HEK293 (cell line): ENCODE data around the gene FBXO34.

Experiments
- CTCF ChIA-PET: fragments of 350-600 bp; formaldehyde crosslinking; extraction: SDS; loops from one replicate; lab custom pipeline; 2021; ENCODE audit warnings: antibody characterized with exemption; lab: Yijun Ruan, JAX
- POLR2A ChIA-PET: fragments of 300-600 bp; formaldehyde crosslinking; extraction: SDS; loops from one replicate; lab custom pipeline; 2020; ENCODE audit warnings: antibody characterized with exemption, inconsistent platforms; lab: Yijun Ruan, JAX
- H3K27ac ChIP-seq: fragments of 200-500 bp; sonication (Bioruptor generic); 2 replicates; pipeline ENCODE4 v1.5.1; 2014; ENCODE audit warnings: low read depth, low read length, control low read depth, inconsistent platforms; ENCODE audit errors: extremely low read depth
- H3K36me3 ChIP-seq, 2 experiments: fragments of 200-500 bp in 1 of 2; sonication (Bioruptor generic) in 1 of 2; 1 replicate in 1 of 2; 2 replicates in 1 of 2; pipeline ENCODE4 v1.5.1; 2014 to 2017; ENCODE audit warnings: inconsistent platforms in 2 of 2, low read length in 2 of 2; ENCODE audit not compliant: control insufficient read depth in 2 of 2, insufficient read depth in 1 of 2
- H3K4me1 ChIP-seq: fragments of 200-500 bp; sonication (Bioruptor generic); 2 replicates; pipeline ENCODE4 v1.5.1; 2014; ENCODE audit warnings: mild to moderate bottlenecking, low read length, inconsistent platforms; ENCODE audit not compliant: control insufficient read depth, insufficient read depth
- H3K4me3 ChIP-seq: 2 replicates; pipeline ENCODE4 v1.5.1; 2011; ENCODE audit warnings: low read depth, mild to moderate bottlenecking, control low read depth, low read length, moderate library complexity
- H3K9me3 ChIP-seq: fragments of 200-500 bp; sonication (Bioruptor generic); 2 replicates; pipeline ENCODE4 v1.5.1; 2014; ENCODE audit warnings: low read depth, low read length, inconsistent platforms; ENCODE audit not compliant: control insufficient read depth, insufficient read depth
- FEZF1 ChIP-seq: fragments of 450-650 bp; formaldehyde crosslinking; IDR thresholded peaks from 2 replicates; pipeline ENCODE4 v1.5.1; 2016; ENCODE audit warnings: missing biosample characterization, missing genetic modification characterization
- KLF9 ChIP-seq: fragments of 450-650 bp; formaldehyde crosslinking; IDR thresholded peaks from 2 replicates; pipeline ENCODE4 v1.5.1; 2016; ENCODE audit warnings: missing biosample characterization, missing genetic modification characterization, low read depth
- SP3 ChIP-seq: fragments of 450-650 bp; formaldehyde crosslinking; IDR thresholded peaks from 2 replicates; pipeline ENCODE4 v1.5.1; 2016; ENCODE audit warnings: missing biosample characterization, missing genetic modification characterization
- ZFP3 ChIP-seq: fragments of 450-650 bp; formaldehyde crosslinking; IDR thresholded peaks from 2 replicates; pipeline ENCODE4 v1.5.1; 2016; ENCODE audit warnings: low read depth, missing biosample characterization, missing genetic modification characterization
- ZIC2 ChIP-seq: fragments of 450-650 bp; formaldehyde crosslinking; IDR thresholded peaks from 2 replicates; pipeline ENCODE4 v1.5.1; 2016; ENCODE audit warnings: missing biosample characterization, missing genetic modification characterization
- ZNF138 ChIP-seq: fragments of 450-650 bp; formaldehyde crosslinking; IDR thresholded peaks from 2 replicates; pipeline ENCODE4 v1.5.1; 2016; ENCODE audit warnings: missing biosample characterization, missing genetic modification characterization, borderline replicate concordance
- ZNF140 ChIP-seq: fragments of 450-650 bp; formaldehyde crosslinking; IDR thresholded peaks from 2 replicates; pipeline ENCODE4 v1.5.1; 2016; ENCODE audit warnings: missing biosample characterization, missing genetic modification characterization
- ZNF239 ChIP-seq: fragments of 450-650 bp; formaldehyde crosslinking; IDR thresholded peaks from 2 replicates; pipeline ENCODE4 v1.5.1; 2016; ENCODE audit warnings: missing biosample characterization, missing genetic modification characterization
- ZNF660 ChIP-seq: fragments of 450-650 bp; IDR thresholded peaks from 2 replicates; pipeline ENCODE4 v1.5.1; 2018; ENCODE audit warnings: missing biosample characterization, mild to moderate bottlenecking, missing genetic modification characterization
- ZNF707 ChIP-seq: fragments of 450-650 bp; formaldehyde crosslinking; IDR thresholded peaks from 2 replicates; pipeline ENCODE4 v1.5.1; 2016; ENCODE audit warnings: missing biosample characterization, missing genetic modification characterization
- ZNF837 ChIP-seq: fragments of 450-650 bp; formaldehyde crosslinking; IDR thresholded peaks from 2 replicates; pipeline ENCODE4 v1.5.1; 2016; ENCODE audit warnings: missing biosample characterization, missing genetic modification characterization
- ZNF843 ChIP-seq: fragments of 450-650 bp; formaldehyde crosslinking; IDR thresholded peaks from 2 replicates; pipeline ENCODE4 v1.5.1; 2016; ENCODE audit warnings: missing biosample characterization, missing genetic modification characterization
- ZSCAN16 ChIP-seq: fragments of 450-650 bp; formaldehyde crosslinking; IDR thresholded peaks from 2 replicates; pipeline ENCODE4 v1.5.1; 2016; ENCODE audit warnings: missing biosample characterization, missing genetic modification characterization
- TF ChIP-seq, protein P1 (sequence below): fragments of 450-650 bp; formaldehyde crosslinking; IDR thresholded peaks from 2 replicates; pipeline ENCODE4 v1.5.1; 2016; ENCODE audit warnings: missing biosample characterization, missing genetic modification characterization, borderline replicate concordance
- TF ChIP-seq, protein P2 (sequence below): fragments of 450-650 bp; formaldehyde crosslinking; IDR thresholded peaks from 2 replicates; pipeline ENCODE4 v1.5.1; 2016; ENCODE audit warnings: missing biosample characterization, missing genetic modification characterization, borderline replicate concordance
- TF ChIP-seq, protein P3 (sequence below): fragments of 450-650 bp; formaldehyde crosslinking; IDR thresholded peaks from 2 replicates; pipeline ENCODE4 v1.5.1; 2016; ENCODE audit warnings: missing biosample characterization, missing genetic modification characterization

The FBXO34 gene

DNA sequence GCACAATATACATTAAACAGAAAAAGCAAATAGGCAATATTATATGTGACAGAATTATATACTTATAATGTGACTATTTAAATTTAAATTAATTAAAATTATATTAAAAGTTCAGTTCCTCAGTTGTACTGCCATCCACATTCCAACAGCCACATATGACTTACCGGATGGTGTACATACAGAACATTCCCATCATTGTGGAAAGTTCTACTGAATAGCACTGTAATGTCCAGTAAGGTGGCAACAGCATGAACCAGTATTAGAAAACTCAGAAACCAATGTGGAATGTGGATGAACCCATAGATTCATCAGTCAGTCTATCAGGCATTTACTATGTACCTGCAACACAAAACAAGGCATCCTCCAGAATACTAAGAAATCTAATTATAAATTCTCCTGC, 128.0 kb downstream of the FBXO34 start (continued):
- TF ChIP-seq SP3 (tag by site-specific recombination): no peak

DNA sequence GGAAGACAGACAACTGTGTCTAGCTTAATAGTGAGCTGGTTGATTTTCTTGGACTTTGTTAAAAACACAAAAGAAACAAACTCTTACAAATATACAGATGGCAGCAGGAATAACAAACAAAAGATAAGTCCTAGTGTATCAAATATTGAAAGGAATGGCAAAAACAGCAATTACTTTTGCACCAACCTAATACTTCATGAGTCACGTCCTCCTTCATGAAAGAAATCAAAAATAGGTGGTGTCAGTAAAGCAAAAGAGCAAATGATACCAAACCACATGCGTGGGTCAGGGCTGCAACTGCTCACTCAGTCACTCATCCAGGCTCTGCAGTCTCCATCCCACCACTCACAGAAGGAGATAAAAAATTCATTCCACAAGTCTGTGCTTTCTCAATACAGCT, 128.6 kb downstream of the FBXO34 start:
- Histone ChIP-seq H3K4me3 (no peak overlapping the region), H3K9me3 (no peaks in the 10 kb centered on the region), H3K36me3 (no peaks in the 10 kb centered on the region), H3K4me1 (peaks cover 5% of the 10 kb centered on the region; the same call in 1 of the 2 replicates), H3K27ac (no peak overlapping the region)
- TF ChIP-seq, protein P1, sequence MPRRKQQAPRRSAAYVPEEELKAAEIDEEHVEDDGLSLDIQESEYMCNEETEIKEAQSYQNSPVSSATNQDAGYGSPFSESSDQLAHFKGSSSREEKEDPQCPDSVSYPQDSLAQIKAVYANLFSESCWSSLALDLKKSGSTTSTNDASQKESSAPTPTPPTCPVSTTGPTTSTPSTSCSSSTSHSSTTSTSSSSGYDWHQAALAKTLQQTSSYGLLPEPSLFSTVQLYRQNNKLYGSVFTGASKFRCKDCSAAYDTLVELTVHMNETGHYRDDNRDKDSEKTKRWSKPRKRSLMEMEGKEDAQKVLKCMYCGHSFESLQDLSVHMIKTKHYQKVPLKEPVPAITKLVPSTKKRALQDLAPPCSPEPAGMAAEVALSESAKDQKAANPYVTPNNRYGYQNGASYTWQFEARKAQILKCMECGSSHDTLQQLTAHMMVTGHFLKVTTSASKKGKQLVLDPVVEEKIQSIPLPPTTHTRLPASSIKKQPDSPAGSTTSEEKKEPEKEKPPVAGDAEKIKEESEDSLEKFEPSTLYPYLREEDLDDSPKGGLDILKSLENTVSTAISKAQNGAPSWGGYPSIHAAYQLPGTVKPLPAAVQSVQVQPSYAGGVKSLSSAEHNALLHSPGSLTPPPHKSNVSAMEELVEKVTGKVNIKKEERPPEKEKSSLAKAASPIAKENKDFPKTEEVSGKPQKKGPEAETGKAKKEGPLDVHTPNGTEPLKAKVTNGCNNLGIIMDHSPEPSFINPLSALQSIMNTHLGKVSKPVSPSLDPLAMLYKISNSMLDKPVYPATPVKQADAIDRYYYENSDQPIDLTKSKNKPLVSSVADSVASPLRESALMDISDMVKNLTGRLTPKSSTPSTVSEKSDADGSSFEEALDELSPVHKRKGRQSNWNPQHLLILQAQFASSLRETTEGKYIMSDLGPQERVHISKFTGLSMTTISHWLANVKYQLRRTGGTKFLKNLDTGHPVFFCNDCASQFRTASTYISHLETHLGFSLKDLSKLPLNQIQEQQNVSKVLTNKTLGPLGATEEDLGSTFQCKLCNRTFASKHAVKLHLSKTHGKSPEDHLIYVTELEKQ (tag by site-specific recombination): no peak
- TF ChIP-seq ZNF140 (tag by site-specific recombination): no peak
- TF ChIP-seq, protein P2, sequence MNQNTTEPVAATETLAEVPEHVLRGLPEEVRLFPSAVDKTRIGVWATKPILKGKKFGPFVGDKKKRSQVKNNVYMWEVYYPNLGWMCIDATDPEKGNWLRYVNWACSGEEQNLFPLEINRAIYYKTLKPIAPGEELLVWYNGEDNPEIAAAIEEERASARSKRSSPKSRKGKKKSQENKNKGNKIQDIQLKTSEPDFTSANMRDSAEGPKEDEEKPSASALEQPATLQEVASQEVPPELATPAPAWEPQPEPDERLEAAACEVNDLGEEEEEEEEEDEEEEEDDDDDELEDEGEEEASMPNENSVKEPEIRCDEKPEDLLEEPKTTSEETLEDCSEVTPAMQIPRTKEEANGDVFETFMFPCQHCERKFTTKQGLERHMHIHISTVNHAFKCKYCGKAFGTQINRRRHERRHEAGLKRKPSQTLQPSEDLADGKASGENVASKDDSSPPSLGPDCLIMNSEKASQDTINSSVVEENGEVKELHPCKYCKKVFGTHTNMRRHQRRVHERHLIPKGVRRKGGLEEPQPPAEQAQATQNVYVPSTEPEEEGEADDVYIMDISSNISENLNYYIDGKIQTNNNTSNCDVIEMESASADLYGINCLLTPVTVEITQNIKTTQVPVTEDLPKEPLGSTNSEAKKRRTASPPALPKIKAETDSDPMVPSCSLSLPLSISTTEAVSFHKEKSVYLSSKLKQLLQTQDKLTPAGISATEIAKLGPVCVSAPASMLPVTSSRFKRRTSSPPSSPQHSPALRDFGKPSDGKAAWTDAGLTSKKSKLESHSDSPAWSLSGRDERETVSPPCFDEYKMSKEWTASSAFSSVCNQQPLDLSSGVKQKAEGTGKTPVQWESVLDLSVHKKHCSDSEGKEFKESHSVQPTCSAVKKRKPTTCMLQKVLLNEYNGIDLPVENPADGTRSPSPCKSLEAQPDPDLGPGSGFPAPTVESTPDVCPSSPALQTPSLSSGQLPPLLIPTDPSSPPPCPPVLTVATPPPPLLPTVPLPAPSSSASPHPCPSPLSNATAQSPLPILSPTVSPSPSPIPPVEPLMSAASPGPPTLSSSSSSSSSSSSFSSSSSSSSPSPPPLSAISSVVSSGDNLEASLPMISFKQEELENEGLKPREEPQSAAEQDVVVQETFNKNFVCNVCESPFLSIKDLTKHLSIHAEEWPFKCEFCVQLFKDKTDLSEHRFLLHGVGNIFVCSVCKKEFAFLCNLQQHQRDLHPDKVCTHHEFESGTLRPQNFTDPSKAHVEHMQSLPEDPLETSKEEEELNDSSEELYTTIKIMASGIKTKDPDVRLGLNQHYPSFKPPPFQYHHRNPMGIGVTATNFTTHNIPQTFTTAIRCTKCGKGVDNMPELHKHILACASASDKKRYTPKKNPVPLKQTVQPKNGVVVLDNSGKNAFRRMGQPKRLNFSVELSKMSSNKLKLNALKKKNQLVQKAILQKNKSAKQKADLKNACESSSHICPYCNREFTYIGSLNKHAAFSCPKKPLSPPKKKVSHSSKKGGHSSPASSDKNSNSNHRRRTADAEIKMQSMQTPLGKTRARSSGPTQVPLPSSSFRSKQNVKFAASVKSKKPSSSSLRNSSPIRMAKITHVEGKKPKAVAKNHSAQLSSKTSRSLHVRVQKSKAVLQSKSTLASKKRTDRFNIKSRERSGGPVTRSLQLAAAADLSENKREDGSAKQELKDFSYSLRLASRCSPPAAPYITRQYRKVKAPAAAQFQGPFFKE (tag by site-specific recombination): no peak
- TF ChIP-seq ZNF843: no peak
- TF ChIP-seq, protein P3, sequence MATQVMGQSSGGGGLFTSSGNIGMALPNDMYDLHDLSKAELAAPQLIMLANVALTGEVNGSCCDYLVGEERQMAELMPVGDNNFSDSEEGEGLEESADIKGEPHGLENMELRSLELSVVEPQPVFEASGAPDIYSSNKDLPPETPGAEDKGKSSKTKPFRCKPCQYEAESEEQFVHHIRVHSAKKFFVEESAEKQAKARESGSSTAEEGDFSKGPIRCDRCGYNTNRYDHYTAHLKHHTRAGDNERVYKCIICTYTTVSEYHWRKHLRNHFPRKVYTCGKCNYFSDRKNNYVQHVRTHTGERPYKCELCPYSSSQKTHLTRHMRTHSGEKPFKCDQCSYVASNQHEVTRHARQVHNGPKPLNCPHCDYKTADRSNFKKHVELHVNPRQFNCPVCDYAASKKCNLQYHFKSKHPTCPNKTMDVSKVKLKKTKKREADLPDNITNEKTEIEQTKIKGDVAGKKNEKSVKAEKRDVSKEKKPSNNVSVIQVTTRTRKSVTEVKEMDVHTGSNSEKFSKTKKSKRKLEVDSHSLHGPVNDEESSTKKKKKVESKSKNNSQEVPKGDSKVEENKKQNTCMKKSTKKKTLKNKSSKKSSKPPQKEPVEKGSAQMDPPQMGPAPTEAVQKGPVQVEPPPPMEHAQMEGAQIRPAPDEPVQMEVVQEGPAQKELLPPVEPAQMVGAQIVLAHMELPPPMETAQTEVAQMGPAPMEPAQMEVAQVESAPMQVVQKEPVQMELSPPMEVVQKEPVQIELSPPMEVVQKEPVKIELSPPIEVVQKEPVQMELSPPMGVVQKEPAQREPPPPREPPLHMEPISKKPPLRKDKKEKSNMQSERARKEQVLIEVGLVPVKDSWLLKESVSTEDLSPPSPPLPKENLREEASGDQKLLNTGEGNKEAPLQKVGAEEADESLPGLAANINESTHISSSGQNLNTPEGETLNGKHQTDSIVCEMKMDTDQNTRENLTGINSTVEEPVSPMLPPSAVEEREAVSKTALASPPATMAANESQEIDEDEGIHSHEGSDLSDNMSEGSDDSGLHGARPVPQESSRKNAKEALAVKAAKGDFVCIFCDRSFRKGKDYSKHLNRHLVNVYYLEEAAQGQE (tag by site-specific recombination): no peak
- no peak for TF ChIP-seq ZNF239 (tag by site-specific recombination)
- POLR2A ChIA-PET: no interaction called here
- CTCF ChIA-PET: no interaction called here

DNA sequence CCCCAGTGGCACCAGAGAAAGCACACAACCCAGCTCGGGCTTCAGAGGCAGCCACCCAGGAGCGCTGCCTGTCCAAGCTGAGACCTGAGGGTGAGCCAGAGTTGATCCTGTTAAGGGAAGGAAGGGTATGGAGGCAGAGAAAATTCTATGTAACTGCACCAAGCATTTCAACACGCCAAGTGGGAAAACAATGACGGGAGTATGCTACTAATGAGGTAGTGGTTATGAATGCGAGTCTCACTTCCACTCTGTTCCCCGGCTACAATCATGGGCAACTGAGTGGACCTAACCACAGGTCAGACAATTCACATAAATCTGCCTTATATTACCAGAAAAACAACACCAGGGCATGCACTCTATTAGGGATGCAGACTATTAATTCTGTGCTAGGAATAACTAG, 130.5 kb downstream of the FBXO34 start:
- TF ChIP-seq ZNF837 (tag by site-specific recombination): no peak
- no peak for TF ChIP-seq ZSCAN16 (tag by site-specific recombination)
- no peak for TF ChIP-seq ZNF707 (tag by site-specific recombination)
- TF ChIP-seq ZNF239 (tag by site-specific recombination): no peak
- no peak for TF ChIP-seq ZNF138 (tag by site-specific recombination)
- TF ChIP-seq FEZF1 (tag by site-specific recombination): no peak
- no peak for TF ChIP-seq KLF9 (tag by site-specific recombination)
- TF ChIP-seq ZIC2 (tag by site-specific recombination): no peak
- TF ChIP-seq ZFP3 (tag by site-specific recombination): no peak
- no peak for TF ChIP-seq ZNF660 (tag by site-specific recombination)
- no peaks in the 10 kb centered on the region for H3K9me3 ChIP-seq
- ChIA-PET CTCF (no interaction called here), POLR2A (no interaction called here)
- H3K27ac ChIP-seq: no peak overlapping the region
- no peak overlapping the region for H3K4me3 ChIP-seq
- no peaks in the 10 kb centered on the region for H3K36me3 ChIP-seq
- peaks cover 5% of the 10 kb centered on the region; the same call in 1 of the 2 replicates for H3K4me1 ChIP-seq
